Dedifferentiated amniotic fluid mesenchymal stem cell (primary cell): ENCODE data around the gene SYNE2.
"Not testable (repeated sequence)": the region's sequence is repeated elsewhere in the genome, so short reads cannot be mapped to it uniquely, and the experiment has no call there.

Experiments used
- DNase-seq: peaks from one replicate; pipeline ENCODE4 v3.0.0-alpha.2; 2016; ENCODE audit errors: extremely low spot score

Gene SYNE2

GRCh38 chr14:64118403-64118742, 265.6 kb downstream of the SYNE2 start:
- DNase-seq: not testable (repeated sequence)

- DNase-seq: no peak
Observed at GRCh38 chr14:64118892-64119291, 266.1 kb downstream of the SYNE2 start.

- no peak for DNase-seq
Observed at GRCh38 chr14:64119500-64119899, 266.7 kb downstream of the SYNE2 start.

- DNase-seq: no peak
Observed at GRCh38 chr14:64119980-64120379, 267.2 kb downstream of the SYNE2 start.

- no peak for DNase-seq
Observed at GRCh38 chr14:64123241-64123822, 270.5 kb downstream of the SYNE2 start.

- no peak for DNase-seq
Observed at GRCh38 chr14:64125270-64125669, 272.5 kb downstream of the SYNE2 start.

GRCh38 chr14:64126548-64126947, 273.7 kb downstream of the SYNE2 start:
- no peak for DNase-seq

- no peak for DNase-seq
Observed at GRCh38 chr14:64137657-64138290, 285.0 kb downstream of the SYNE2 start.

GRCh38 chr14:64147126-64147790, 294.5 kb downstream of the SYNE2 start:
- DNase-seq: no peak

GRCh38 chr14:64149921-64150320, 297.1 kb downstream of the SYNE2 start:
- no peak for DNase-seq

- DNase-seq: no peak
Observed at GRCh38 chr14:64158608-64159007, 305.8 kb downstream of the SYNE2 start.

- no peak for DNase-seq
Observed at GRCh38 chr14:64159588-64159987, 306.8 kb downstream of the SYNE2 start.

GRCh38 chr14:64170181-64170580, 317.4 kb downstream of the SYNE2 start:
- no peak for DNase-seq

- no peak for DNase-seq
Observed at GRCh38 chr14:64174922-64175782, 322.3 kb downstream of the SYNE2 start.

- no peak for DNase-seq
Observed at GRCh38 chr14:64176330-64176729, 323.5 kb downstream of the SYNE2 start.

GRCh38 chr14:64178814-64179213, 326.0 kb downstream of the SYNE2 start:
- no peak for DNase-seq

- DNase-seq: not testable (repeated sequence)
Observed at GRCh38 chr14:64182908-64183307, 330.1 kb downstream of the SYNE2 start.

- DNase-seq: no peak
Observed at GRCh38 chr14:64184103-64184729, 331.4 kb downstream of the SYNE2 start.

GRCh38 chr14:64185184-64185583, 332.4 kb downstream of the SYNE2 start:
- no peak for DNase-seq

GRCh38 chr14:64186231-64187129, 333.7 kb downstream of the SYNE2 start:
- no peak for DNase-seq

- DNase-seq: no peak
Observed at GRCh38 chr14:64187331-64187730, 334.5 kb downstream of the SYNE2 start.
